Measurements from ENCODE around the gene ZNF124.

DNA sequence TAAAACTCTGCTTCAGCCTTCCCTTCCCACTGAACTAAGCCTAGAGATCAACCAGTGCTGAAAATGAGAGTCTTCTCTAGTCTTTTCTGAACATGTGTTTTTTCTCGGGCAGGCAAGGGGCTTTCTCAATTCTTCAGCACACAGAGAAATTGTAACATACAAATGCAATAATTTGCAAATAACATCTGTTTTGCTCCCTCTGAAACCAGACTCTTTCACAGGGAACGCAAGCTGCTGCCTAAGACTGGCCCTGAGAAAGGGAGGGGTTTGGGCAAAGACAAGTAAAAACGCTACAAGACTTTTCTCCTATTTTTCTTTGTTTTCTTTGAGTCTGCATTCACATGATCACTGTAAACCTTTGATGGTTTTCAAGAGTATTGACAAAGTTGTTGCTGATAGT, 44.4 kb upstream of the ZNF124 start:
- no peak for TF ChIP-seq GABPB1 (CRISPR knock-in tag; IDR thresholded peaks at IDR 0.05)
- TF ChIP-seq RAD21 (CRISPR knock-in tag; IDR thresholded peaks at IDR 0.05): no peak
- TF ChIP-seq ZNF263 (CRISPR knock-in tag; IDR thresholded peaks at IDR 0.05): no peak
- TF ChIP-seq SRF (IDR thresholded peaks at IDR 0.05; ENCODE audit: low read depth, low read length): no peak
- no peak for TF ChIP-seq CREM (IDR thresholded peaks at IDR 0.05)
- TF ChIP-seq CREM (CRISPR knock-in tag; IDR thresholded peaks at IDR 0.05): no peak
- no peak for TF ChIP-seq ZFX (CRISPR knock-in tag; IDR thresholded peaks at IDR 0.05; ENCODE audit: low read depth)
- TF ChIP-seq ZNF782 (CRISPR knock-in tag; IDR thresholded peaks at IDR 0.05; ENCODE audit: borderline replicate concordance): no peak

All from HepG2 (cell line).